ENCODE measurements around the gene DEFB126.
A peak's percentile ranks its signal among the peaks of the same experiment; 100 is the strongest.
"Not testable (repeated sequence)": the region's sequence is repeated elsewhere in the genome, so short reads cannot be mapped to it uniquely, and the experiment has no call there.

Gene DEFB126

GRCh38 chr20:142290-142689, at the start of gene DEFB126:
TSS of gene DEFB126 (plus strand) at chr20:142590. CDS start at chr20:142629, 39 bp downstream.
- peaks cover 4% of the 10 kb centered on the region for H3K9me3 Mint-ChIP-seq
- no peak for ATAC-seq

GRCh38 chr20:93641-94040, 48.7 kb upstream of the DEFB126 start:
- H3K27ac Mint-ChIP-seq: no peak overlapping the region
- no peak overlapping the region for H3K4me3 Mint-ChIP-seq
- DNase-seq (ENCODE audit: low spot score in 2 of 2): no peak
- peaks cover 13% of the 10 kb centered on the region for H3K9me3 Mint-ChIP-seq
- no peaks in the 10 kb centered on the region for H3K4me1 Mint-ChIP-seq
- no peak for ATAC-seq
- no peaks in the 10 kb centered on the region for H3K36me3 Mint-ChIP-seq

More at GRCh38 chr20:142290-142689, at the start of gene DEFB126:
- H3K27ac Mint-ChIP-seq: no peak within 1 kb of the TSS
- no peaks in the 10 kb centered on the region for H3K4me1 Mint-ChIP-seq
- H3K36me3 Mint-ChIP-seq: no peaks in the 10 kb centered on the region
- no peak within 1 kb of the TSS for H3K4me3 Mint-ChIP-seq
- no peak for DNase-seq (ENCODE audit: low spot score in 2 of 2)

- no peak for ATAC-seq
- Mint-ChIP-seq H3K4me3 (no peak overlapping the region), H3K4me1 (no peaks in the 10 kb centered on the region), H3K36me3 (no peaks in the 10 kb centered on the region), H3K27ac (no peak overlapping the region), H3K9me3 (peaks cover 13% of the 10 kb centered on the region)
- no peak for DNase-seq (ENCODE audit: low spot score in 2 of 2)
These were observed 47.2 kb upstream of the DEFB126 start for GRCh38 chr20:95215-95614.

GRCh38 chr20:97691-98090, 44.7 kb upstream of the DEFB126 start:
- peaks cover 13% of the 10 kb centered on the region for H3K9me3 Mint-ChIP-seq
- DNase-seq (ENCODE audit: low spot score in 2 of 2); H3K36me3 Mint-ChIP-seq; H3K27ac Mint-ChIP-seq; H3K4me1 Mint-ChIP-seq; H3K4me3 Mint-ChIP-seq; ATAC-seq: not testable (repeated sequence)

- no peak for DNase-seq (ENCODE audit: low spot score in 2 of 2)
- Mint-ChIP-seq H3K9me3 (no peaks in the 10 kb centered on the region), H3K27ac (no peak overlapping the region), H3K4me1 (no peaks in the 10 kb centered on the region), H3K36me3 (no peaks in the 10 kb centered on the region), H3K4me3 (no peak overlapping the region)
- ATAC-seq: no peak
These were observed 40.4 kb upstream of the DEFB126 start for GRCh38 chr20:101975-102374.

- ATAC-seq (no peak), DNase-seq (ENCODE audit: low spot score in 2 of 2) (no peak)
- Mint-ChIP-seq H3K27ac (no peak overlapping the region), H3K4me1 (no peaks in the 10 kb centered on the region), H3K4me3 (no peak overlapping the region), H3K9me3 (no peaks in the 10 kb centered on the region), H3K36me3 (no peaks in the 10 kb centered on the region)
These were observed 38.9 kb upstream of the DEFB126 start for GRCh38 chr20:103456-103855.

GRCh38 chr20:112396-112795, 30.0 kb upstream of the DEFB126 start:
- no peak for ATAC-seq
- H3K4me3 Mint-ChIP-seq: no peak overlapping the region
- no peaks in the 10 kb centered on the region for H3K36me3 Mint-ChIP-seq
- no peak for DNase-seq (ENCODE audit: low spot score in 2 of 2)
- no peaks in the 10 kb centered on the region for H3K9me3 Mint-ChIP-seq
- H3K4me1 Mint-ChIP-seq: no peaks in the 10 kb centered on the region
- no peak overlapping the region for H3K27ac Mint-ChIP-seq

GRCh38 chr20:117518-117917, 24.9 kb upstream of the DEFB126 start:
- ATAC-seq (no peak), DNase-seq (ENCODE audit: low spot score in 2 of 2) (no peak)
- no peaks in the 10 kb centered on the region for H3K36me3 Mint-ChIP-seq
- H3K4me1 Mint-ChIP-seq: no peaks in the 10 kb centered on the region
- no peak overlapping the region for H3K4me3 Mint-ChIP-seq
- H3K9me3 Mint-ChIP-seq: peaks cover 3% of the 10 kb centered on the region
- no peak overlapping the region for H3K27ac Mint-ChIP-seq

- not testable (repeated sequence) for ATAC-seq; H3K27ac Mint-ChIP-seq; H3K9me3 Mint-ChIP-seq; DNase-seq (ENCODE audit: low spot score in 2 of 2); H3K4me3 Mint-ChIP-seq; H3K36me3 Mint-ChIP-seq; H3K4me1 Mint-ChIP-seq
These were observed 12.5 kb upstream of the DEFB126 start for GRCh38 chr20:129786-130323.

GRCh38 chr20:137668-138490, 4.5 kb upstream of the DEFB126 start:
- no peak overlapping the region for H3K27ac Mint-ChIP-seq
- peaks cover 6% of the 10 kb centered on the region for H3K9me3 Mint-ChIP-seq
- ATAC-seq: no peak
- no peaks in the 10 kb centered on the region for H3K36me3 Mint-ChIP-seq
- no peak overlapping the region for H3K4me3 Mint-ChIP-seq
- no peaks in the 10 kb centered on the region for H3K4me1 Mint-ChIP-seq
- DNase-seq (ENCODE audit: low spot score in 2 of 2): peak in 1 of 2 donors; percentile 48

GRCh38 chr20:145877-146276, 3.5 kb downstream of the DEFB126 start:
- ATAC-seq (no peak), DNase-seq (ENCODE audit: low spot score in 2 of 2) (no peak)
- H3K36me3 Mint-ChIP-seq: no peaks in the 10 kb centered on the region
- no peaks in the 10 kb centered on the region for H3K4me1 Mint-ChIP-seq
- H3K4me3 Mint-ChIP-seq: no peak overlapping the region
- no peaks in the 10 kb centered on the region for H3K9me3 Mint-ChIP-seq
- no peak overlapping the region for H3K27ac Mint-ChIP-seq

GRCh38 chr20:152131-152530, 9.7 kb downstream of the DEFB126 start:
- H3K4me1 Mint-ChIP-seq: no peaks in the 10 kb centered on the region
- DNase-seq (ENCODE audit: low spot score in 2 of 2) (no peak), ATAC-seq (no peak)
- H3K4me3 Mint-ChIP-seq: no peak overlapping the region
- no peak overlapping the region for H3K27ac Mint-ChIP-seq
- H3K36me3 Mint-ChIP-seq: no peaks in the 10 kb centered on the region
- no peaks in the 10 kb centered on the region for H3K9me3 Mint-ChIP-seq

GRCh38 chr20:157154-157553, 14.8 kb downstream of the DEFB126 start, which contains the start of gene DEFB127:
TSS of gene DEFB127 (plus strand) at chr20:157454. CDS start at chr20:157545, 91 bp downstream.
- no peak within 1 kb of the TSS for H3K27ac Mint-ChIP-seq
- H3K4me3 Mint-ChIP-seq: no peak within 1 kb of the TSS
- no peaks in the 10 kb centered on the region for H3K9me3 Mint-ChIP-seq
- no peaks in the 10 kb centered on the region for H3K4me1 Mint-ChIP-seq
- DNase-seq (ENCODE audit: low spot score in 2 of 2): no peak
- ATAC-seq: no peak
- H3K36me3 Mint-ChIP-seq: no peaks in the 10 kb centered on the region

GRCh38 chr20:164618-165017, 22.2 kb downstream of the DEFB126 start:
- Mint-ChIP-seq H3K27ac (no peak overlapping the region), H3K4me3 (no peak overlapping the region), H3K36me3 (no peaks in the 10 kb centered on the region), H3K9me3 (no peaks in the 10 kb centered on the region), H3K4me1 (no peaks in the 10 kb centered on the region)
- no peak for DNase-seq (ENCODE audit: low spot score in 2 of 2)
- no peak for ATAC-seq

- Mint-ChIP-seq H3K4me1 (no peaks in the 10 kb centered on the region), H3K36me3 (no peaks in the 10 kb centered on the region), H3K9me3 (no peaks in the 10 kb centered on the region), H3K4me3 (no peak overlapping the region), H3K27ac (no peak overlapping the region)
- no peak for ATAC-seq
- DNase-seq (ENCODE audit: low spot score in 2 of 2): no peak
These were observed 26.5 kb downstream of the DEFB126 start for GRCh38 chr20:168876-169275.

- Mint-ChIP-seq H3K9me3 (no peaks in the 10 kb centered on the region), H3K4me1 (no peaks in the 10 kb centered on the region), H3K36me3 (no peaks in the 10 kb centered on the region), H3K27ac (no peak overlapping the region), H3K4me3 (no peak overlapping the region)
- DNase-seq (ENCODE audit: low spot score in 2 of 2) (no peak), ATAC-seq (no peak)
These were observed 41.9 kb downstream of the DEFB126 start for GRCh38 chr20:184288-184687.
